ENCODE data around the gene AFF4.
"Not testable (repeated sequence)": the region's sequence is repeated elsewhere in the genome, so short reads cannot be mapped to it uniquely, and the experiment has no call there.

- TF ChIP-seq ZNF217 (CRISPR knock-in tag; IDR thresholded peaks at IDR 0.05); CTCF (IDR thresholded peaks at IDR 0.05 in 2 of 3, conservative IDR thresholded peaks at IDR 0.05 in 1 of 3; ENCODE audit: insufficient read depth in 2 of 3, low read depth in 1 of 3, low read length in 3 of 3); HDAC2 (IDR thresholded peaks at IDR 0.05); ZNF124 (CRISPR knock-in tag; IDR thresholded peaks at IDR 0.05); ZNF143 (CRISPR knock-in tag; IDR thresholded peaks at IDR 0.05); ASH1L (IDR thresholded peaks at IDR 0.05; ENCODE audit: borderline replicate concordance, low read depth, partially characterized antibody); ZBTB33 (CRISPR knock-in tag; IDR thresholded peaks at IDR 0.05): not testable (repeated sequence)
These were observed 9.0 kb upstream of the AFF4 start for GRCh38 chr5:132972436-132972828.

Data from K562 (cell line).